Measurements from ENCODE around the gene ITGBL1. TPM values are rescaled to one million over a fixed set of nuclear protein-coding genes. Genes with fewer than 3 reads are reported as not detected.

The ITGBL1 gene
- total RNA-seq, 1 donor from 2014 or later = 5.0 TPM

GRCh38 chr13:101747039-101747438 lies 294.6 kb downstream of the ITGBL1 start:
- DNase-seq (ENCODE audit: low read depth in 2 of 2) = no peak

GRCh38 chr13:101749584-101749983 lies 297.1 kb downstream of the ITGBL1 start:
- no peak for DNase-seq (ENCODE audit: low read depth in 2 of 2)

DNA sequence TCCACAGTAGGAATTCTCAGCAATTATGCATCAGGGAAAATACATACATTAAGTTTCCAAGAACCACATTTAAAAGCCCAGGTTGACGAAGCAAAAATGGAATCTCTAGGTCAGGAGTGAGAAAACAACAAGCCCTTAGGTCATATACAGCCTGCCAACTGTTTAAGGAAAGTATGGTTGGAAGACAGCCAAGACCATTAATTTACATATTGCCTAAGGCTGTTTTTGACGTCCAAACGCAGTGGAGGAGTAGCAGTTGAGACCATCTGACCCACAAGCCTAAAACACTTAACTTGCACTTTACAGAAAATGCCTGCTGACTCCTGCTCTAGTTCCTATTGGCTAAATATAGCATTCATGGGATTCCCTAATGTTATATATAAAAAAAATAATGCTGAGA lies 299.0 kb downstream of the ITGBL1 start:
- DNase-seq (ENCODE audit: low read depth in 2 of 2) = peak; percentile 44 to 86

GRCh38 chr13:101752432-101752831 lies 300.0 kb downstream of the ITGBL1 start:
- DNase-seq (ENCODE audit: low read depth in 2 of 2) = no peak

- peak in 1 of 2 donors; percentile 3 for DNase-seq (ENCODE audit: low read depth in 2 of 2)
These were observed 302.9 kb downstream of the ITGBL1 start for GRCh38 chr13:101755228-101755887.

GRCh38 chr13:101757446-101758039 lies 305.1 kb downstream of the ITGBL1 start:
- peak; percentile 64 to 71 for DNase-seq (ENCODE audit: low read depth in 2 of 2)

DNA sequence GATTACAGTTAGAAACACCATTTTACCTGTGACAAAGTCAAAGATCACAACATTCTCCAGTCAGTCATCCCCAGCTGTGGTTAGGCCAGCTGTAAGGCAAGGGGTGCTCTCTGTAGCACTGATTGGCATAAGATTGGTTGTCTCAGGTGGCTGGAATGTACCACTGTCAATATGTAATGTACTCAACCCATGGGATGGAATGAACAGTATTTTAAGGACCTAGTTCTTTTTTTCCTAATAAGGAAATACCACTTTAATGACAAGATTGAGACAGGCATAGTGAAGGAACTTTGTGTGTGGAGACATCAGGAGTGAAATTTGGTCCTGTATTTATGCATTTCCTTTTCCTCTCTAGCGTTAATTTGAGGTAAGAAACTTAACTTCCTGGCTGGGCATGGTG lies 310.7 kb downstream of the ITGBL1 start:
- DNase-seq (ENCODE audit: low read depth in 2 of 2) = no peak

Other genes starting within 250 kb of the ITGBL1 start
- gene NALCN, start 36.2 kb upstream of the ITGBL1 start, total RNA-seq = 12.9 and 16.5 TPM in 2 replicates

Measured in lung microvascular endothelial cell (primary cell).